PC-9 (cell line): Measurements from ENCODE around the gene RASL12.

Experiments
- EZH2 ChIP-seq: fragments of 200-600 bp; sonication (generic); IDR thresholded peaks from 2 replicates; pipeline ENCODE4 v1.8.0; 2017; ENCODE audit warnings: antibody characterized with exemption, low read depth
- TF ChIP-seq, protein P1 (sequence below): fragments of 200-600 bp; sonication (generic); conservative IDR thresholded peaks from 2 replicates; pipeline ENCODE4 v1.6.1; 2017; ENCODE audit warnings: mixed run types, antibody characterized with exemption, mild to moderate bottlenecking, moderate library complexity

DNA sequence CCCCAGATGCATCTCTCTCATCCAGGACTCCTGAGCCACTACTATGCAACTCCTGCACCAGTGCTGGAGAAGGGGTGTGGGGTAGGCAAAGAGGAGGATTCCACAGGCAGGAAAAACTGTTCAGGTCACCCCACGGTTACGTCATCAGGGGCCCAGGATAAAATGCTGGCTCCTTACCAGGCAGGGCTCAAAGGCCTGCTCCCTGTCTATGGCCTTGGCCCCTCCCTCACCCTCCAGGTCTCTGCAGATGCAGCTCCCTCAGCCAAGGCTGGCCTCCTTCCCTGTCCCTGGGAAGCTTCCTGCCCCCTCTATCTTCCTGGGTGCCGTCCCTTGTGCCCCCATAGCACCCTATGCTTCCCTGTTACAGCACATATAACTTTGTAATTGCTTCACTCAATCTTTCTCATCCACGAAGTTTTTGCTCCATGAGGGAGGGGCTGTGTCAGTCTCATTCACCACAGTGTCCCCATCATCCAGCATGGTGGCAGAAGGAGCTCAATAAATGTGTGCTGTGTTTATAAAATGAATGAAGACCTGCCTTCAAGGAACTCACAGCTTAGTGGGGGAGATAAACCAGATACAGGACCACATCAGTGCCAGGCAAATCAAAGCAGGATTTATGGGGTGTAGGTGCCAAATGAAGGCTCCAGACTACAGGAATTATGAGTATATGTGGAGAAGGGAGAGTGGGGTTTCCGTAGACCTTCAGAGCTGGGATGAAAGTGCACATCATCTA lies 27.4 kb upstream of the RASL12 start:
- TF ChIP-seq, protein P1, sequence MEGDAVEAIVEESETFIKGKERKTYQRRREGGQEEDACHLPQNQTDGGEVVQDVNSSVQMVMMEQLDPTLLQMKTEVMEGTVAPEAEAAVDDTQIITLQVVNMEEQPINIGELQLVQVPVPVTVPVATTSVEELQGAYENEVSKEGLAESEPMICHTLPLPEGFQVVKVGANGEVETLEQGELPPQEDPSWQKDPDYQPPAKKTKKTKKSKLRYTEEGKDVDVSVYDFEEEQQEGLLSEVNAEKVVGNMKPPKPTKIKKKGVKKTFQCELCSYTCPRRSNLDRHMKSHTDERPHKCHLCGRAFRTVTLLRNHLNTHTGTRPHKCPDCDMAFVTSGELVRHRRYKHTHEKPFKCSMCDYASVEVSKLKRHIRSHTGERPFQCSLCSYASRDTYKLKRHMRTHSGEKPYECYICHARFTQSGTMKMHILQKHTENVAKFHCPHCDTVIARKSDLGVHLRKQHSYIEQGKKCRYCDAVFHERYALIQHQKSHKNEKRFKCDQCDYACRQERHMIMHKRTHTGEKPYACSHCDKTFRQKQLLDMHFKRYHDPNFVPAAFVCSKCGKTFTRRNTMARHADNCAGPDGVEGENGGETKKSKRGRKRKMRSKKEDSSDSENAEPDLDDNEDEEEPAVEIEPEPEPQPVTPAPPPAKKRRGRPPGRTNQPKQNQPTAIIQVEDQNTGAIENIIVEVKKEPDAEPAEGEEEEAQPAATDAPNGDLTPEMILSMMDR, result no peak
- TF ChIP-seq EZH2, result no peak
